ENCODE results near the gene KIF1A. TPM values are rescaled to one million over a fixed set of nuclear protein-coding genes. Genes with fewer than 3 reads are reported as not detected.

The KIF1A gene
- total RNA-seq, 1 donor from 2014 or later = 29.9 TPM

- Mint-ChIP-seq H3K9me3 (no peaks in the 10 kb centered on the region), H3K27me3 (ENCODE audit: insufficient read depth, low read depth) (peaks cover 20% of the 10 kb centered on the region), H3K27ac (no peak overlapping the region), H3K36me3 (no peaks in the 10 kb centered on the region), H3K4me3 (no peak overlapping the region), H3K4me1 (peaks cover 19% of the 10 kb centered on the region)
- Histone ChIP-seq H3K27me3 (no peaks in the 10 kb centered on the region), H3K36me3 (no peaks in the 10 kb centered on the region), H3K4me2 (no peak overlapping the region), H3K4me3 (no peak overlapping the region), H3K9ac (no peak overlapping the region), H3K79me2 (ENCODE audit: low read depth) (no peaks in the 10 kb centered on the region), H2AFZ (replicated peaks) (no peak overlapping the region), H3K9me3 (ENCODE audit: low read depth) (no peaks in the 10 kb centered on the region), H4K20me1 (ENCODE audit: low read depth) (no peaks in the 10 kb centered on the region), H3K4me1 (no peaks in the 10 kb centered on the region), H3F3A (ENCODE audit: low read depth) (peaks cover 6% of the 10 kb centered on the region), H3K27ac (no peak overlapping the region)
- TF ChIP-seq CTCF (IDR thresholded peaks at IDR 0.05) = no peak
- no peak for TF ChIP-seq EZH2 (IDR thresholded peaks at IDR 0.05)
- no peak for TF ChIP-seq EZH2phosphoT487 (IDR thresholded peaks at IDR 0.05)
- DNase-seq (ENCODE audit: low spot score) = no peak
Observed at GRCh38 chr2:240839152-240840143, 19.4 kb upstream of the KIF1A start.

GRCh38 chr2:240837621-240838020 lies 17.6 kb upstream of the KIF1A start:
- Histone ChIP-seq H3K4me1 (no peaks in the 10 kb centered on the region), H3K79me2 (ENCODE audit: low read depth) (no peaks in the 10 kb centered on the region), H3K9ac (no peak overlapping the region), H3F3A (ENCODE audit: low read depth) (no peaks in the 10 kb centered on the region), H2AFZ (replicated peaks) (no peak overlapping the region), H4K20me1 (ENCODE audit: low read depth) (no peaks in the 10 kb centered on the region), H3K27ac (no peak overlapping the region), H3K4me2 (no peak overlapping the region), H3K36me3 (no peaks in the 10 kb centered on the region), H3K4me3 (no peak overlapping the region), H3K9me3 (ENCODE audit: low read depth) (no peaks in the 10 kb centered on the region), H3K27me3 (no peaks in the 10 kb centered on the region)
- H3K36me3 Mint-ChIP-seq = no peaks in the 10 kb centered on the region
- no peak for TF ChIP-seq EZH2phosphoT487 (IDR thresholded peaks at IDR 0.05)
- TF ChIP-seq EZH2 (IDR thresholded peaks at IDR 0.05) = no peak
- TF ChIP-seq CTCF (IDR thresholded peaks at IDR 0.05) = no peak
- H3K9me3 Mint-ChIP-seq = no peaks in the 10 kb centered on the region
- no peak overlapping the region for H3K27ac Mint-ChIP-seq
- peaks cover 14% of the 10 kb centered on the region for H3K27me3 Mint-ChIP-seq (ENCODE audit: insufficient read depth, low read depth)
- peaks cover 31% of the 10 kb centered on the region for H3K4me1 Mint-ChIP-seq
- H3K4me3 Mint-ChIP-seq = no peak overlapping the region
- no peak for DNase-seq (ENCODE audit: low spot score)

- Histone ChIP-seq H3K27ac (no peak overlapping the region), H2AFZ (replicated peaks) (no peak overlapping the region), H3K4me3 (no peak overlapping the region), H3F3A (ENCODE audit: low read depth) (no peaks in the 10 kb centered on the region), H3K79me2 (ENCODE audit: low read depth) (no peaks in the 10 kb centered on the region), H3K9ac (no peak overlapping the region), H4K20me1 (ENCODE audit: low read depth) (no peaks in the 10 kb centered on the region), H3K9me3 (ENCODE audit: low read depth) (no peaks in the 10 kb centered on the region), H3K4me2 (no peak overlapping the region), H3K36me3 (no peaks in the 10 kb centered on the region), H3K4me1 (peaks cover under 1% of the 10 kb centered on the region), H3K27me3 (peaks cover 1% of the 10 kb centered on the region)
- H3K9me3 Mint-ChIP-seq = no peaks in the 10 kb centered on the region
- peaks cover 31% of the 10 kb centered on the region for H3K4me1 Mint-ChIP-seq
- no peak for TF ChIP-seq EZH2 (IDR thresholded peaks at IDR 0.05)
- TF ChIP-seq EZH2phosphoT487 (IDR thresholded peaks at IDR 0.05) = no peak
- TF ChIP-seq CTCF (IDR thresholded peaks at IDR 0.05) = no peak
- peaks cover 14% of the 10 kb centered on the region for H3K27me3 Mint-ChIP-seq (ENCODE audit: insufficient read depth, low read depth)
- H3K4me3 Mint-ChIP-seq = no peak overlapping the region
- no peak overlapping the region for H3K27ac Mint-ChIP-seq
- DNase-seq (ENCODE audit: low spot score) = no peak
- no peaks in the 10 kb centered on the region for H3K36me3 Mint-ChIP-seq
Observed at GRCh38 chr2:240836781-240837467, 16.9 kb upstream of the KIF1A start.
